ENCODE results near the gene CHKA.

Gene CHKA

GRCh38 chr11:68031144-68031464, 90.1 kb downstream of the CHKA start:
- no peak for DNase-seq (ENCODE audit: low read depth in 2 of 2)

GRCh38 chr11:68030318-68031143, 90.7 kb downstream of the CHKA start, which contains the start of gene NDUFS8:
Gene NDUFS8, plus strand, starts transcription at chr11:68030681. Its CDS starts 1,471 bp downstream, at chr11:68032152.
- DNase-seq (ENCODE audit: low read depth in 2 of 2): peak; percentile 93

- DNase-seq (ENCODE audit: low read depth in 2 of 2): no peak
Observed at GRCh38 chr11:68028802-68029545, 92.2 kb downstream of the CHKA start.

- DNase-seq (ENCODE audit: low read depth in 2 of 2): no peak
Observed at GRCh38 chr11:68027667-68028066, 93.5 kb downstream of the CHKA start.

- no peak for DNase-seq (ENCODE audit: low read depth in 2 of 2)
Observed at GRCh38 chr11:68026391-68027105, 94.6 kb downstream of the CHKA start.

GRCh38 chr11:68025047-68025446, 96.1 kb downstream of the CHKA start:
- no peak for DNase-seq (ENCODE audit: low read depth in 2 of 2)

- no peak for DNase-seq (ENCODE audit: low read depth in 2 of 2)
Observed at GRCh38 chr11:68024508-68024907, 96.7 kb downstream of the CHKA start.

- DNase-seq (ENCODE audit: low read depth in 2 of 2): no peak
Observed at GRCh38 chr11:68022531-68022930, 98.7 kb downstream of the CHKA start.

GRCh38 chr11:68021167-68021787, 99.9 kb downstream of the CHKA start:
- no peak for DNase-seq (ENCODE audit: low read depth in 2 of 2)

- no peak for DNase-seq (ENCODE audit: low read depth in 2 of 2)
Observed at GRCh38 chr11:68020575-68020974, 100.6 kb downstream of the CHKA start.

- no peak for DNase-seq (ENCODE audit: low read depth in 2 of 2)
Observed at GRCh38 chr11:68019486-68019885, 101.7 kb downstream of the CHKA start.

GRCh38 chr11:68018730-68019190, 102.4 kb downstream of the CHKA start:
- DNase-seq (ENCODE audit: low read depth in 2 of 2): no peak

- DNase-seq (ENCODE audit: low read depth in 2 of 2): no peak
Observed at GRCh38 chr11:68017980-68018729, 103.0 kb downstream of the CHKA start.

- DNase-seq (ENCODE audit: low read depth in 2 of 2): no peak
Observed at GRCh38 chr11:68016904-68017817, 104.0 kb downstream of the CHKA start.

GRCh38 chr11:68016161-68016903, 104.9 kb downstream of the CHKA start:
- no peak for DNase-seq (ENCODE audit: low read depth in 2 of 2)

GRCh38 chr11:68015467-68015866, 105.7 kb downstream of the CHKA start:
- DNase-seq (ENCODE audit: low read depth in 2 of 2): no peak

GRCh38 chr11:68014947-68015447, 106.2 kb downstream of the CHKA start:
- no peak for DNase-seq (ENCODE audit: low read depth in 2 of 2)

- no peak for DNase-seq (ENCODE audit: low read depth in 2 of 2)
Observed at GRCh38 chr11:68014157-68014946, 106.8 kb downstream of the CHKA start.

All from stimulated activated CD8-positive, alpha-beta memory T cell treated with anti-CD3 and anti-CD28 coated beads, Interleukin-2, amount 100 ng/mL, for 1 hour (primary cell).